ENCODE measurements around the gene CAMK2G.

Gene CAMK2G

DNA sequence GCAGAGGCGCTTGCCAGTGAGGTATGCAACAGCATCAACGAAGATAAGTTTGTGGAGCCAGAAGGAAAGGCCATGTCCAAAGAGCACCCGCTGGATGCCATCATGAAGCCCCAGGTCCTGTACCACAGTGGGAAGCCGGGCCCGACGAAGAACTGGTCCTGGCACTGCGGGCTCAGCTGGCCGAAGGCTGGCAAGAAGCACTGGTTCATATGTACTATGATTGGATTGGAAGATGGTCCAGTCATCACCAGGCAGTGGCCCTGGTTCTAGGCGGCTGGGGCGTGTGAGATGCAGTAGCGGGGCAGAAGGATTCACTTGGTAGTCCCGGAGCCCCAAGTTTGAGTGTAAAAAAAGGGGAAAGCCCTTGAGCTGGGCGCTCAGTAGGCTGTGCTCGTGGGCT is 66.9 kb downstream of the CAMK2G start:
- no peaks in the 10 kb centered on the region for H3F3A ChIP-seq (ENCODE audit: insufficient read depth, low read length)
- H3K27me3 ChIP-seq (ENCODE audit: insufficient read depth, low read length), result no peaks in the 10 kb centered on the region
- peaks cover 8% of the 10 kb centered on the region for H3K4me1 ChIP-seq (ENCODE audit: insufficient read depth, low read length, severe bottlenecking)
- H2AFZ ChIP-seq (ENCODE audit: low read length), result no peak overlapping the region
- no peaks in the 10 kb centered on the region for H3K9me2 ChIP-seq (ENCODE audit: low read depth, low read length)
- peaks cover 59% of the 10 kb centered on the region for H3K36me3 ChIP-seq (ENCODE audit: insufficient read depth, low read length)
- TF ChIP-seq, protein P1, sequence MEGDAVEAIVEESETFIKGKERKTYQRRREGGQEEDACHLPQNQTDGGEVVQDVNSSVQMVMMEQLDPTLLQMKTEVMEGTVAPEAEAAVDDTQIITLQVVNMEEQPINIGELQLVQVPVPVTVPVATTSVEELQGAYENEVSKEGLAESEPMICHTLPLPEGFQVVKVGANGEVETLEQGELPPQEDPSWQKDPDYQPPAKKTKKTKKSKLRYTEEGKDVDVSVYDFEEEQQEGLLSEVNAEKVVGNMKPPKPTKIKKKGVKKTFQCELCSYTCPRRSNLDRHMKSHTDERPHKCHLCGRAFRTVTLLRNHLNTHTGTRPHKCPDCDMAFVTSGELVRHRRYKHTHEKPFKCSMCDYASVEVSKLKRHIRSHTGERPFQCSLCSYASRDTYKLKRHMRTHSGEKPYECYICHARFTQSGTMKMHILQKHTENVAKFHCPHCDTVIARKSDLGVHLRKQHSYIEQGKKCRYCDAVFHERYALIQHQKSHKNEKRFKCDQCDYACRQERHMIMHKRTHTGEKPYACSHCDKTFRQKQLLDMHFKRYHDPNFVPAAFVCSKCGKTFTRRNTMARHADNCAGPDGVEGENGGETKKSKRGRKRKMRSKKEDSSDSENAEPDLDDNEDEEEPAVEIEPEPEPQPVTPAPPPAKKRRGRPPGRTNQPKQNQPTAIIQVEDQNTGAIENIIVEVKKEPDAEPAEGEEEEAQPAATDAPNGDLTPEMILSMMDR (IDR thresholded peaks at IDR 0.05; ENCODE audit: low read length), result no peak
- no peak for TF ChIP-seq EZH2 (IDR thresholded peaks at IDR 0.05; ENCODE audit: borderline replicate concordance, low read length)
- no peak overlapping the region for H3K9ac ChIP-seq (ENCODE audit: low read length)
- no peaks in the 10 kb centered on the region for H3K79me2 ChIP-seq (ENCODE audit: insufficient read depth, low read length)
- H3K9me3 ChIP-seq (ENCODE audit: low read length), result no peaks in the 10 kb centered on the region
- H3K4me2 ChIP-seq (ENCODE audit: low read length), result no peak overlapping the region
- no peaks in the 10 kb centered on the region for H4K20me1 ChIP-seq (ENCODE audit: insufficient read depth, low read length)
- no peak overlapping the region for H3K4me3 ChIP-seq (ENCODE audit: low read depth, low read length, poor library complexity, severe bottlenecking)
- H3K27ac ChIP-seq (ENCODE audit: low read depth, low read length, poor library complexity, severe bottlenecking), result no peak overlapping the region

DNA sequence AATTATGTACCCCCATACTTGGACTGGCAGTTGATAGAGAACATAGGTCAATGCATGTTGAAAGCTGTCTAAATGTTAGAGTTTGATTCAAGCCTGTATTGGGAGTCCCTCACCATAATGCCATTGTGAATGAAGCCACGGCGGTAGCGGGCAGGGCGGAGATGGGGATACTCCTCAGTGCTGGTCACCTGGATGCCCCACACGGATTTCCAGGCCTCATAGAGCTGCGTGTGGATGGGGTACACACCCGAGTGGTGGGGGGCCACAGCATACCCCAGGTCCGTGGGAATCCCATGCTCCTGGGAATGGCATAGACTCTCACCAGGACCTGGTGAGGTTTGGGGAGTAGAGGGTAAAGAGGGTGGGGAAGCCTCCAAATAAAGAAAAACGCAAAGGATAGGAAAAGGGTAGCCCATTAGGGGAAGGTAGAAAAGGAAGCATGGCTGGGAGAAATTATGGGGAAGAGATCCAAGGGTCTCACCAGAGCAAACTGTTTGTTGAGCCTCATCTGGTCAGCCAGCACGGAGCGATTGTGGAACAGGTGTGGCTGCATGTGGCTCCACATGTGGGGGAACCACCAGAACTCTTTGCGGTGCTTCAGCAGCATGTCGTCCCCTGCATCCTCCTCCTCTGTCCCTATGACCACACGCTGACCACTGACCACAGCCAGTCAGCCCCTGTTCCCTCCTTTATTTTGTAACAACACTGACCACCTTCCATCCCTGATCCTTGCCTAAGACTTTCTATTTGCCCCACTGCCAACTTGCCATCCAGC is 68.0 kb downstream of the CAMK2G start:
- H3K9me2 ChIP-seq (ENCODE audit: low read depth, low read length), result no peaks in the 10 kb centered on the region
- H3K27me3 ChIP-seq (ENCODE audit: insufficient read depth, low read length), result no peaks in the 10 kb centered on the region
- no peak overlapping the region for H3K4me2 ChIP-seq (ENCODE audit: low read length)
- peaks cover 70% of the 10 kb centered on the region for H3K36me3 ChIP-seq (ENCODE audit: insufficient read depth, low read length)
- H3F3A ChIP-seq (ENCODE audit: insufficient read depth, low read length), result no peaks in the 10 kb centered on the region
- TF ChIP-seq EZH2 (IDR thresholded peaks at IDR 0.05; ENCODE audit: borderline replicate concordance, low read length), result no peak
- TF ChIP-seq, protein P1 (IDR thresholded peaks at IDR 0.05; ENCODE audit: low read length), result no peak
- no peaks in the 10 kb centered on the region for H3K9me3 ChIP-seq (ENCODE audit: low read length)
- H3K79me2 ChIP-seq (ENCODE audit: insufficient read depth, low read length), result no peaks in the 10 kb centered on the region
- H3K27ac ChIP-seq (ENCODE audit: low read depth, low read length, poor library complexity, severe bottlenecking), result no peak overlapping the region
- H3K4me3 ChIP-seq (ENCODE audit: low read depth, low read length, poor library complexity, severe bottlenecking), result no peak overlapping the region
- H3K9ac ChIP-seq (ENCODE audit: low read length), result no peak overlapping the region
- peaks cover 5% of the 10 kb centered on the region for H3K4me1 ChIP-seq (ENCODE audit: insufficient read depth, low read length, severe bottlenecking)
- no peak overlapping the region for H2AFZ ChIP-seq (ENCODE audit: low read length)
- H4K20me1 ChIP-seq (ENCODE audit: insufficient read depth, low read length), result no peaks in the 10 kb centered on the region

DNA sequence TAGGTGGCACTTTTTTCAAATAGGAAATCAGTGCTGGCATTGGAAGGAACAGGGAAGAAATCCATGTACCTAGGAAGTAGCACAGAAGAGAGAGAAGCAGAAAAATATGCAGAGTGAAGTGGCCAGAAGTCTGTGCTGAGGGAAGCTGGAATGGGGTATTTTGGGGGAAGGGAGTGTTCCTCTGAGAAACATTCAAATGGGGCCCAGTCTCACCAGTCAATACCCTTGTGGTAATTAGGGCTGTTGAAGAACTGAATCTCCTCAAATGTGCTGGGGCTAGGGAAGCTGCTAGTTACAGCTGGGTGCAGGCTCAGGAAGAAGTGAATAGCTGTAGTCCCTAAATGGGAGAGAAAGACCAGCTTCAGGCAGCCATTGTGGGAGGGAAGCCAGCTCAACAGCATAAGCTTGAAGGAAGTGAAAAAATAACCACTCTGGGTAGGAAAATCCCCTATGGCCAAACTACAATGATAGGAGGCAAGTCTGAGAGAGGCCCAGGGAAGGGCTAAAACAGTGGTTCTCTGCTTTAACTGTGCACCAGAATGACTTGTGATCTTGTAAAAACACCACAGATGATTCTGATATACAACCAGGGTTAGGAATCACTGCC is 70.6 kb downstream of the CAMK2G start:
- Histone ChIP-seq H3K9me3 (ENCODE audit: low read length) (no peaks in the 10 kb centered on the region), H3K36me3 (ENCODE audit: insufficient read depth, low read length) (peaks cover 90% of the 10 kb centered on the region), H3K27me3 (ENCODE audit: insufficient read depth, low read length) (no peaks in the 10 kb centered on the region), H3K4me2 (ENCODE audit: low read length) (no peak overlapping the region), H2AFZ (ENCODE audit: low read length) (no peak overlapping the region), H3K9me2 (ENCODE audit: low read depth, low read length) (no peaks in the 10 kb centered on the region), H3K4me3 (ENCODE audit: low read depth, low read length, poor library complexity, severe bottlenecking) (no peak overlapping the region), H3K79me2 (ENCODE audit: insufficient read depth, low read length) (no peaks in the 10 kb centered on the region), H3F3A (ENCODE audit: insufficient read depth, low read length) (no peaks in the 10 kb centered on the region), H3K27ac (ENCODE audit: low read depth, low read length, poor library complexity, severe bottlenecking) (no peak overlapping the region), H3K4me1 (ENCODE audit: insufficient read depth, low read length, severe bottlenecking) (no peaks in the 10 kb centered on the region), H4K20me1 (ENCODE audit: insufficient read depth, low read length) (no peaks in the 10 kb centered on the region), H3K9ac (ENCODE audit: low read length) (no peak overlapping the region)
- TF ChIP-seq, protein P1 (IDR thresholded peaks at IDR 0.05; ENCODE audit: low read length), result no peak
- no peak for TF ChIP-seq EZH2 (IDR thresholded peaks at IDR 0.05; ENCODE audit: borderline replicate concordance, low read length)
